ENCODE results near the gene SLC22A9.

DNA sequence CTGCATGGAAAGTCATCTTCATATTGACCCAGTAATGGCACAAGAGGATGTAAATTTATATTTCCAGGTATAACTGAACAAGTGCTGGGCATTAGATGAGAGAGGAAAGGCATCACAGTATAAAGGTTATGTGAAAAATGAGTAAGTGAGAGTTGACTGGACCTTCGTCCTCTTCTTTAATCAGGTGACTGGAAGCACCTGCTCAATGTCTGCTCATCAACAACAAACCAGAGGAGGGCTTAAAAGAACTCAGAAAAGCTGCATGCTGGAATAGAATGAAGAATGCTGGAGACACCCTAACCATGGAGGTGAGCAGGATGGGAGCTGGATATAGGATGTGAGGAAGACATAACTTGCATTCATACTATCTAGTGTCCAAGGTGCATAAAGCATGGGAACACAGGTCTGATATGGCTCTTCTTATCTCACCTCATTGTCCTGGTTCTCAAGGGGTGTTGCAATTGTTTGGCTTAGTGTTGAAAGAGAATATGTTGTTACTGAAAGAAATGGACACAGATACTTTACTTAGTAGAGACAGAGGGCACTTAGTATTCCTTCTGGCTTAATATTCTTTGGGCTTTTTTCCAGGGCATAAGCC is 7.3 kb upstream of the SLC22A9 start:
- TF ChIP-seq, protein P1, sequence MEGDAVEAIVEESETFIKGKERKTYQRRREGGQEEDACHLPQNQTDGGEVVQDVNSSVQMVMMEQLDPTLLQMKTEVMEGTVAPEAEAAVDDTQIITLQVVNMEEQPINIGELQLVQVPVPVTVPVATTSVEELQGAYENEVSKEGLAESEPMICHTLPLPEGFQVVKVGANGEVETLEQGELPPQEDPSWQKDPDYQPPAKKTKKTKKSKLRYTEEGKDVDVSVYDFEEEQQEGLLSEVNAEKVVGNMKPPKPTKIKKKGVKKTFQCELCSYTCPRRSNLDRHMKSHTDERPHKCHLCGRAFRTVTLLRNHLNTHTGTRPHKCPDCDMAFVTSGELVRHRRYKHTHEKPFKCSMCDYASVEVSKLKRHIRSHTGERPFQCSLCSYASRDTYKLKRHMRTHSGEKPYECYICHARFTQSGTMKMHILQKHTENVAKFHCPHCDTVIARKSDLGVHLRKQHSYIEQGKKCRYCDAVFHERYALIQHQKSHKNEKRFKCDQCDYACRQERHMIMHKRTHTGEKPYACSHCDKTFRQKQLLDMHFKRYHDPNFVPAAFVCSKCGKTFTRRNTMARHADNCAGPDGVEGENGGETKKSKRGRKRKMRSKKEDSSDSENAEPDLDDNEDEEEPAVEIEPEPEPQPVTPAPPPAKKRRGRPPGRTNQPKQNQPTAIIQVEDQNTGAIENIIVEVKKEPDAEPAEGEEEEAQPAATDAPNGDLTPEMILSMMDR (IDR thresholded peaks at IDR 0.05): no peak
- TF ChIP-seq POLR2AphosphoS5 (IDR thresholded peaks at IDR 0.05) (no peak), EP300 (IDR thresholded peaks at IDR 0.05) (no peak)

Measured in gastroesophageal sphincter (tissue), 3 donors.